Testis (tissue), 2 donors: ENCODE measurements around the gene LRRC41.

ENCODE experiments used
- POLR2A ChIP-seq: fragments of 450-650 bp; IDR thresholded peaks from one replicate; pipeline ENCODE4 v1.6.1; 2017; ENCODE audit warnings: antibody characterized with exemption, mild to moderate bottlenecking, moderate library complexity
- TF ChIP-seq, protein P1 (sequence below), 3 experiments: fragments of 450-650 bp in 2 of 3; fragments of 200-600 bp in 1 of 3; sonication (generic) in 1 of 3; IDR thresholded peaks; one replicate each; pipeline ENCODE4 v1.5.1; 2016 to 2019; ENCODE audit warnings: antibody characterized with exemption in 3 of 3, mild to moderate bottlenecking in 2 of 3, moderate library complexity in 1 of 3

DNA sequence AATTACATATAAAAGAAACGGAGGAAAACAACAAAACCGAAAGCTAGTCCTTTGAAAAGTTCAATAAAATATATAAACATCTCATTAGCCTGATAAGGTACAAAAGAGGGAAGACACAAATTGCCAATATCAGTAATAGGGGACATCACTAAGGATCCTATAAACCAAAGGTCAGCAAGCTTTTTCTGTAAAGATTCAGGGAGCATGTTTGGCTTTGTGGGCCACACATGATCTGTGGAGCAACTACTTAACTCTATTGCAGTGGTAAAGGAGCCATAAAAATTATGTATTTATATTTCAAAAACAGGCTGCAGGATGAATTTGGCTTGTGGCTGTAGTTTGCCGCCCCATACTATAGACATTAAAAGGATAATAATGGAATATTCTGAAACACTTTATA, 31.7 kb upstream of the LRRC41 start:
- TF ChIP-seq, protein P1, sequence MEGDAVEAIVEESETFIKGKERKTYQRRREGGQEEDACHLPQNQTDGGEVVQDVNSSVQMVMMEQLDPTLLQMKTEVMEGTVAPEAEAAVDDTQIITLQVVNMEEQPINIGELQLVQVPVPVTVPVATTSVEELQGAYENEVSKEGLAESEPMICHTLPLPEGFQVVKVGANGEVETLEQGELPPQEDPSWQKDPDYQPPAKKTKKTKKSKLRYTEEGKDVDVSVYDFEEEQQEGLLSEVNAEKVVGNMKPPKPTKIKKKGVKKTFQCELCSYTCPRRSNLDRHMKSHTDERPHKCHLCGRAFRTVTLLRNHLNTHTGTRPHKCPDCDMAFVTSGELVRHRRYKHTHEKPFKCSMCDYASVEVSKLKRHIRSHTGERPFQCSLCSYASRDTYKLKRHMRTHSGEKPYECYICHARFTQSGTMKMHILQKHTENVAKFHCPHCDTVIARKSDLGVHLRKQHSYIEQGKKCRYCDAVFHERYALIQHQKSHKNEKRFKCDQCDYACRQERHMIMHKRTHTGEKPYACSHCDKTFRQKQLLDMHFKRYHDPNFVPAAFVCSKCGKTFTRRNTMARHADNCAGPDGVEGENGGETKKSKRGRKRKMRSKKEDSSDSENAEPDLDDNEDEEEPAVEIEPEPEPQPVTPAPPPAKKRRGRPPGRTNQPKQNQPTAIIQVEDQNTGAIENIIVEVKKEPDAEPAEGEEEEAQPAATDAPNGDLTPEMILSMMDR (IDR thresholded peaks at IDR 0.05) = no peak
- no peak for TF ChIP-seq POLR2A
